SJSA1 (cell line): ENCODE data around the gene AGBL1. TPM values are rescaled to one million over a fixed set of nuclear protein-coding genes. Genes with fewer than 3 reads are reported as not detected.

Experiments
- DNase-seq, 2 experiments: peaks; one replicate each; pipeline ENCODE4 v3.0.0-alpha.2; 2015 to 2020; ENCODE audit warnings: low spot score in 2 of 2, low read depth in 1 of 2
- H3K27ac ChIP-seq: fragments of 250-450 bp; sonication (Bioruptor Pico); 2 replicates; pipeline ENCODE4 v1.5.1; 2020; ENCODE audit warnings: mild to moderate bottlenecking, moderate library complexity
- H3K27me3 ChIP-seq: fragments of 250-450 bp; sonication (Bioruptor Pico); replicated peaks from 2 replicates; pipeline ENCODE4 v1.5.1; 2020; ENCODE audit warnings: mild to moderate bottlenecking, moderate library complexity
- H3K36me3 ChIP-seq: fragments of 250-450 bp; sonication (Bioruptor Pico); 2 replicates; pipeline ENCODE4 v1.5.1; 2020; ENCODE audit warnings: mild to moderate bottlenecking
- H3K4me1 ChIP-seq: fragments of 250-450 bp; sonication (Bioruptor Pico); replicated peaks from 2 replicates; pipeline ENCODE4 v1.6.1; 2021; ENCODE audit warnings: mild to moderate bottlenecking
- H3K4me3 ChIP-seq: fragments of 250-450 bp; sonication (Bioruptor Pico); 2 replicates; pipeline ENCODE4 v1.5.1; 2020; ENCODE audit warnings: mild to moderate bottlenecking
- H3K9me3 ChIP-seq: fragments of 250-450 bp; sonication (Bioruptor Pico); replicated peaks from 2 replicates; pipeline ENCODE4 v1.5.1; 2020; ENCODE audit warnings: mild to moderate bottlenecking
- total RNA-seq: library from RNA; depleted of rRNA; stranded (reverse); fragments of >200 nt; shearing (Covaris generic); gene quantifications from 2 replicates; pipeline ENCODE4 v1.2.3, GENCODE V29; 2014

AGBL1 gene
- total RNA-seq, 1 experiment from 2014 or later: not detected

GRCh38 chr15:86657305-86657704 is 577.6 kb downstream of the AGBL1 start:
- no peaks in the 10 kb centered on the region for H3K27me3 ChIP-seq
- no peak overlapping the region for H3K4me3 ChIP-seq
- no peaks in the 10 kb centered on the region for H3K4me1 ChIP-seq
- H3K9me3 ChIP-seq: no peaks in the 10 kb centered on the region
- no peaks in the 10 kb centered on the region for H3K36me3 ChIP-seq
- no peak for DNase-seq
- H3K27ac ChIP-seq: no peak overlapping the region

GRCh38 chr15:86659724-86660411 is 580.2 kb downstream of the AGBL1 start:
- Histone ChIP-seq H3K27ac (no peak overlapping the region), H3K4me1 (no peaks in the 10 kb centered on the region), H3K4me3 (no peak overlapping the region), H3K27me3 (no peaks in the 10 kb centered on the region), H3K36me3 (no peaks in the 10 kb centered on the region), H3K9me3 (no peaks in the 10 kb centered on the region)
- no peak for DNase-seq

GRCh38 chr15:86661580-86661979 is 581.9 kb downstream of the AGBL1 start:
- Histone ChIP-seq H3K9me3 (no peaks in the 10 kb centered on the region), H3K4me3 (no peak overlapping the region), H3K4me1 (no peaks in the 10 kb centered on the region), H3K27ac (no peak overlapping the region), H3K36me3 (no peaks in the 10 kb centered on the region), H3K27me3 (no peaks in the 10 kb centered on the region)
- DNase-seq: no peak

- Histone ChIP-seq H3K9me3 (no peaks in the 10 kb centered on the region), H3K27ac (no peak overlapping the region), H3K4me1 (no peaks in the 10 kb centered on the region), H3K4me3 (no peak overlapping the region), H3K27me3 (no peaks in the 10 kb centered on the region), H3K36me3 (no peaks in the 10 kb centered on the region)
- no peak for DNase-seq
Observed at GRCh38 chr15:86663304-86663703, 583.6 kb downstream of the AGBL1 start.

GRCh38 chr15:86663979-86664378 is 584.3 kb downstream of the AGBL1 start:
- no peaks in the 10 kb centered on the region for H3K36me3 ChIP-seq
- no peak overlapping the region for H3K27ac ChIP-seq
- no peaks in the 10 kb centered on the region for H3K27me3 ChIP-seq
- no peaks in the 10 kb centered on the region for H3K4me1 ChIP-seq
- no peak for DNase-seq
- H3K4me3 ChIP-seq: no peak overlapping the region
- H3K9me3 ChIP-seq: no peaks in the 10 kb centered on the region

GRCh38 chr15:86664581-86664980 is 584.9 kb downstream of the AGBL1 start:
- Histone ChIP-seq H3K27ac (no peak overlapping the region), H3K27me3 (no peaks in the 10 kb centered on the region), H3K9me3 (no peaks in the 10 kb centered on the region), H3K4me1 (no peaks in the 10 kb centered on the region), H3K4me3 (no peak overlapping the region), H3K36me3 (no peaks in the 10 kb centered on the region)
- no peak for DNase-seq

- Histone ChIP-seq H3K36me3 (no peaks in the 10 kb centered on the region), H3K4me3 (no peak overlapping the region), H3K9me3 (no peaks in the 10 kb centered on the region)
Observed at GRCh38 chr15:86676002-86676401, 596.3 kb downstream of the AGBL1 start.

GRCh38 chr15:86677278-86677677 is 597.6 kb downstream of the AGBL1 start:
- Histone ChIP-seq H3K36me3 (no peaks in the 10 kb centered on the region), H3K9me3 (no peaks in the 10 kb centered on the region), H3K4me1 (no peaks in the 10 kb centered on the region), H3K27ac (no peak overlapping the region), H3K27me3 (no peaks in the 10 kb centered on the region), H3K4me3 (no peak overlapping the region)
- no peak for DNase-seq

More at GRCh38 chr15:86676002-86676401, 596.3 kb downstream of the AGBL1 start:
- no peaks in the 10 kb centered on the region for H3K4me1 ChIP-seq
- no peak for DNase-seq
- no peaks in the 10 kb centered on the region for H3K27me3 ChIP-seq
- no peak overlapping the region for H3K27ac ChIP-seq

GRCh38 chr15:86685263-86685662 is 605.6 kb downstream of the AGBL1 start:
- Histone ChIP-seq H3K9me3 (no peaks in the 10 kb centered on the region), H3K4me3 (no peak overlapping the region), H3K27ac (no peak overlapping the region), H3K4me1 (no peaks in the 10 kb centered on the region), H3K27me3 (no peaks in the 10 kb centered on the region), H3K36me3 (no peaks in the 10 kb centered on the region)
- no peak for DNase-seq

GRCh38 chr15:86689006-86689405 is 609.3 kb downstream of the AGBL1 start:
- no peak overlapping the region for H3K4me3 ChIP-seq
- DNase-seq: no peak
- H3K4me1 ChIP-seq: no peaks in the 10 kb centered on the region

GRCh38 chr15:86690566-86690965 is 610.9 kb downstream of the AGBL1 start:
- DNase-seq: no peak
- H3K4me3 ChIP-seq: no peak overlapping the region

More at GRCh38 chr15:86689006-86689405, 609.3 kb downstream of the AGBL1 start:
- H3K36me3 ChIP-seq: no peaks in the 10 kb centered on the region
- no peaks in the 10 kb centered on the region for H3K9me3 ChIP-seq
- no peaks in the 10 kb centered on the region for H3K27me3 ChIP-seq
- H3K27ac ChIP-seq: no peak overlapping the region

GRCh38 chr15:86691091-86691663 is 611.5 kb downstream of the AGBL1 start:
- no peaks in the 10 kb centered on the region for H3K9me3 ChIP-seq
- H3K36me3 ChIP-seq: no peaks in the 10 kb centered on the region
- H3K27ac ChIP-seq: no peak overlapping the region
- no peak overlapping the region for H3K4me3 ChIP-seq
- no peak for DNase-seq
- no peaks in the 10 kb centered on the region for H3K4me1 ChIP-seq
- no peaks in the 10 kb centered on the region for H3K27me3 ChIP-seq

More at GRCh38 chr15:86690566-86690965, 610.9 kb downstream of the AGBL1 start:
- no peaks in the 10 kb centered on the region for H3K27me3 ChIP-seq
- no peak overlapping the region for H3K27ac ChIP-seq
- H3K36me3 ChIP-seq: no peaks in the 10 kb centered on the region
- H3K9me3 ChIP-seq: no peaks in the 10 kb centered on the region
- no peaks in the 10 kb centered on the region for H3K4me1 ChIP-seq

- H3K27me3 ChIP-seq: no peaks in the 10 kb centered on the region
- no peaks in the 10 kb centered on the region for H3K36me3 ChIP-seq
- no peak for DNase-seq
- H3K4me1 ChIP-seq: no peaks in the 10 kb centered on the region
- H3K27ac ChIP-seq: no peak overlapping the region
- 0 out of 2 replicates have a peak, but pooled peaks cover 3% of the 10 kb centered on the region for H3K9me3 ChIP-seq
- no peak overlapping the region for H3K4me3 ChIP-seq
Observed at GRCh38 chr15:86700864-86701610, 621.4 kb downstream of the AGBL1 start.

- no peak for DNase-seq
- Histone ChIP-seq H3K4me1 (no peaks in the 10 kb centered on the region), H3K4me3 (no peak overlapping the region), H3K27ac (no peak overlapping the region), H3K9me3 (0 out of 2 replicates have a peak, but pooled peaks cover 3% of the 10 kb centered on the region), H3K36me3 (no peaks in the 10 kb centered on the region), H3K27me3 (no peaks in the 10 kb centered on the region)
Observed at GRCh38 chr15:86701611-86701963, 621.9 kb downstream of the AGBL1 start.
